NCI-H526 treated with DMSO at 0.1 percent for 48 hours (cell line): ENCODE results near the gene GDPD4.
"Not testable (repeated sequence)": the region's sequence is repeated elsewhere in the genome, so short reads cannot be mapped to it uniquely, and the experiment has no call there.

Experiments
- DNase-seq: peaks from one replicate; lab custom pipeline; 2025; lab: John Stamatoyannopoulos, UW

Gene GDPD4

GRCh38 chr11:77301510-77301909 is at the start of gene GDPD4:
TSS of gene GDPD4 (minus strand) at chr11:77301686. CDS start at chr11:77285137, 16,549 bp downstream.
- DNase-seq = no peak

GRCh38 chr11:77347948-77348347 is 46.5 kb upstream of the GDPD4 start:
- no peak for DNase-seq

GRCh38 chr11:77346906-77347603 is 45.6 kb upstream of the GDPD4 start:
- DNase-seq = no peak

GRCh38 chr11:77345621-77346020 is 44.1 kb upstream of the GDPD4 start:
- DNase-seq = no peak

GRCh38 chr11:77340501-77340900 is 39.0 kb upstream of the GDPD4 start:
- no peak for DNase-seq

GRCh38 chr11:77332259-77332658 is 30.8 kb upstream of the GDPD4 start:
- no peak for DNase-seq

GRCh38 chr11:77325159-77325558 is 23.7 kb upstream of the GDPD4 start:
- no peak for DNase-seq

GRCh38 chr11:77324508-77324907 is 23.0 kb upstream of the GDPD4 start:
- DNase-seq = no peak

GRCh38 chr11:77322926-77323590 is 21.6 kb upstream of the GDPD4 start:
- no peak for DNase-seq

GRCh38 chr11:77322506-77322905 is 21.0 kb upstream of the GDPD4 start:
- no peak for DNase-seq

- no peak for DNase-seq
Observed at GRCh38 chr11:77320351-77320750, 18.9 kb upstream of the GDPD4 start.

- DNase-seq = no peak
Observed at GRCh38 chr11:77318600-77318999, 17.1 kb upstream of the GDPD4 start.

- DNase-seq = no peak
Observed at GRCh38 chr11:77316733-77317342, 15.4 kb upstream of the GDPD4 start.

GRCh38 chr11:77312107-77312506 is 10.6 kb upstream of the GDPD4 start:
- no peak for DNase-seq

- DNase-seq = no peak
Observed at GRCh38 chr11:77311701-77312100, 10.2 kb upstream of the GDPD4 start.

GRCh38 chr11:77310721-77311120 is 9.2 kb upstream of the GDPD4 start:
- no peak for DNase-seq

GRCh38 chr11:77309401-77310085 is 8.1 kb upstream of the GDPD4 start:
- no peak for DNase-seq

GRCh38 chr11:77308838-77309237 is 7.4 kb upstream of the GDPD4 start:
- DNase-seq = no peak

GRCh38 chr11:77303328-77303727 is 1.8 kb upstream of the GDPD4 start:
- DNase-seq = peak; percentile 18

- no peak for DNase-seq
Observed at GRCh38 chr11:77302752-77303151, 1.3 kb upstream of the GDPD4 start.

- no peak for DNase-seq
Observed at GRCh38 chr11:77300695-77301094, 791 bp downstream of the GDPD4 start.

GRCh38 chr11:77300028-77300427 is 1.5 kb downstream of the GDPD4 start:
- not testable (repeated sequence) for DNase-seq

- no peak for DNase-seq
Observed at GRCh38 chr11:77299528-77299993, 1.9 kb downstream of the GDPD4 start.
